Vagina (tissue), 2 donors: Measurements from ENCODE around the gene RSF1. TPM values are rescaled to one million over a fixed set of nuclear protein-coding genes. Genes with fewer than 3 reads are reported as not detected.

ENCODE experiments used
- DNase-seq, 2 donors: peaks; one replicate each; pipeline ENCODE4 v3.0.0-alpha.2; 2017; ENCODE audit errors: extremely low spot score in 2 of 2
- H3K27ac ChIP-seq: fragments of 200-600 bp; sonication (generic); one replicate; pipeline ENCODE4 v1.5.1; 2019
- H3K27me3 ChIP-seq: fragments of 200-600 bp; sonication (generic); one replicate; pipeline ENCODE4 v1.5.1; 2019
- H3K36me3 ChIP-seq, 2 donors: fragments of 200-600 bp; sonication (generic); one replicate each; pipeline ENCODE4 v1.5.1; 2017 to 2019
- H3K4me1 ChIP-seq: fragments of 200-600 bp; sonication (generic); one replicate; pipeline ENCODE4 v1.5.1; 2019
- H3K4me3 ChIP-seq, 2 donors: fragments of 200-600 bp; sonication (generic); 1 replicate in 1 of 2; 2 replicates in 1 of 2; pipeline ENCODE4 v1.5.1; 2016 to 2019
- H3K9me3 ChIP-seq: fragments of 200-600 bp; sonication (generic); one replicate; pipeline ENCODE4 v1.5.1; 2019
- POLR2A ChIP-seq, 2 donors: fragments of 450-650 bp; IDR thresholded peaks; one replicate each; pipeline ENCODE4 v1.6.1; 2017; ENCODE audit warnings: antibody characterized with exemption in 2 of 2, mild to moderate bottlenecking in 2 of 2, moderate library complexity in 2 of 2
- POLR2AphosphoS5 ChIP-seq, 2 donors: sonication (generic); formaldehyde crosslinking; IDR thresholded peaks; one replicate each; pipeline ENCODE4 v1.9.0; 2017; ENCODE audit warnings: antibody characterized with exemption in 2 of 2, mild to moderate bottlenecking in 2 of 2, low read depth in 1 of 2; ENCODE audit not compliant: insufficient read depth in 1 of 2
- intact Hi-C: fragments of 100-400 bp; cut with DNase I; formaldehyde crosslinking; loops from one replicate; pipeline ENCODE4 v1.15.1; 2023
- total RNA-seq: library from RNA; depleted of rRNA; stranded (reverse); fragments of >200 nt; gene quantifications from one replicate; pipeline ENCODE4 v1.2.3, GENCODE V29; 2016
- TF ChIP-seq, protein P1 (sequence below), 3 experiments: fragments of 450-650 bp in 2 of 3; fragments of 200-600 bp in 1 of 3; sonication (generic) in 1 of 3; IDR thresholded peaks; one replicate each; pipeline ENCODE4 v1.5.1; 2017 to 2019; ENCODE audit warnings: antibody characterized with exemption in 3 of 3, mild to moderate bottlenecking in 2 of 3, moderate library complexity in 2 of 3

The RSF1 gene
- total RNA-seq, 1 donor from 2014 or later = 60.4 TPM

- H3K27me3 ChIP-seq = no peaks in the 10 kb centered on the region
- intact Hi-C loops = no loop called here
- H3K4me1 ChIP-seq = peaks cover 17% of the 10 kb centered on the region
- H3K4me3 ChIP-seq = no peak overlapping the region
- no peak overlapping the region for H3K27ac ChIP-seq
- DNase-seq = no peak
- H3K36me3 ChIP-seq = no peaks in the 10 kb centered on the region
- no peaks in the 10 kb centered on the region for H3K9me3 ChIP-seq
- no peak for TF ChIP-seq POLR2AphosphoS5 (IDR thresholded peaks at IDR 0.05; ENCODE audit: insufficient read depth in 1 of 2, low read depth in 1 of 2)
- TF ChIP-seq, protein P1, sequence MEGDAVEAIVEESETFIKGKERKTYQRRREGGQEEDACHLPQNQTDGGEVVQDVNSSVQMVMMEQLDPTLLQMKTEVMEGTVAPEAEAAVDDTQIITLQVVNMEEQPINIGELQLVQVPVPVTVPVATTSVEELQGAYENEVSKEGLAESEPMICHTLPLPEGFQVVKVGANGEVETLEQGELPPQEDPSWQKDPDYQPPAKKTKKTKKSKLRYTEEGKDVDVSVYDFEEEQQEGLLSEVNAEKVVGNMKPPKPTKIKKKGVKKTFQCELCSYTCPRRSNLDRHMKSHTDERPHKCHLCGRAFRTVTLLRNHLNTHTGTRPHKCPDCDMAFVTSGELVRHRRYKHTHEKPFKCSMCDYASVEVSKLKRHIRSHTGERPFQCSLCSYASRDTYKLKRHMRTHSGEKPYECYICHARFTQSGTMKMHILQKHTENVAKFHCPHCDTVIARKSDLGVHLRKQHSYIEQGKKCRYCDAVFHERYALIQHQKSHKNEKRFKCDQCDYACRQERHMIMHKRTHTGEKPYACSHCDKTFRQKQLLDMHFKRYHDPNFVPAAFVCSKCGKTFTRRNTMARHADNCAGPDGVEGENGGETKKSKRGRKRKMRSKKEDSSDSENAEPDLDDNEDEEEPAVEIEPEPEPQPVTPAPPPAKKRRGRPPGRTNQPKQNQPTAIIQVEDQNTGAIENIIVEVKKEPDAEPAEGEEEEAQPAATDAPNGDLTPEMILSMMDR (IDR thresholded peaks at IDR 0.05) = no peak
- TF ChIP-seq POLR2A (IDR thresholded peaks at IDR 0.05) = no peak
These were observed 73.0 kb downstream of the RSF1 start for GRCh38 chr11:77747381-77747969.

DNA sequence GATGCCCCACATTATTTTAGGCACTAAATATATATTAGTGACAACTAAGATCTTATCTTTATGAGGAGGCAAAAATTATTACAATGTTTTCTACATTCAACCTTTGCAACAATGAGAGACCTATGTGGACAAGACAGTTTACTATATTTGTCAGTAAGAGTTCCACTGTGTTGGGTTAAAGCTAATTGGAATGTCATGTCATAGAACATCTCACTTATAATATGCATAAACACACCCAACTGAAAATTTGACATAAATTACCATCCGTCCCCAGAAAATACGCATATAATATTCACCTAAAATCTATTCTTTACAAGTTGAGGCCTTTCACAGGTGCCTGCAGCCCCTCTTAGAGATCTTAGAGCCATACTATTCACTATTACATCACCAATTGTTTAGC, 84.0 kb downstream of the RSF1 start:
- Histone ChIP-seq H3K27ac (no peak overlapping the region), H3K27me3 (no peaks in the 10 kb centered on the region), H3K36me3 (peaks cover 0 to 62% of the 10 kb centered on the region in 2 donors), H3K9me3 (no peaks in the 10 kb centered on the region), H3K4me3 (no peak overlapping the region), H3K4me1 (no peaks in the 10 kb centered on the region)
- intact Hi-C loops = no loop called here
- no peak for TF ChIP-seq POLR2A (IDR thresholded peaks at IDR 0.05)
- TF ChIP-seq, protein P1 (IDR thresholded peaks at IDR 0.05) = no peak
- no peak for TF ChIP-seq POLR2AphosphoS5 (IDR thresholded peaks at IDR 0.05; ENCODE audit: insufficient read depth in 1 of 2, low read depth in 1 of 2)
- DNase-seq = no peak

DNA sequence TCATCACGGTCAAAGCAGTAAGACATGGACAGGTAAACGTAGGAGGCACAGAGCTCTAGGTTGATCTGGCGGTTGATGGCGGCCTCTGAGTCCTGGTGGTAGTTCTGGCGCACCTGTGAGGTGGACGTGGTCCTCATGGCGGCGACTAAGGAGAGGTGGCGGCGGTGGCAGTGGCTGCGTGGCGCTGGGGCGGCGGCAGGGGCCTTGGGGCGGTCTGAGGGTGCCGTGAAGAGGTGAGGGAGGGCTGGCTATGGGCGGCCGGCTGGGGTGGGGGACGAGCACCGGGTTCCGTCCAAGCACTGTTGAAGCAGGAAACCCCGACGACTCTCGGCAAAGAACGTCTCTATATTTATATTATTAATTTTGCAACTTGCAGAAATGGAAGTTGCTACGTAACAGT, 85.6 kb downstream of the RSF1 start:
- TF ChIP-seq POLR2AphosphoS5 (IDR thresholded peaks at IDR 0.05; ENCODE audit: insufficient read depth in 1 of 2, low read depth in 1 of 2) = no peak
- TF ChIP-seq, protein P1 (IDR thresholded peaks at IDR 0.05) = no peak
- no peak for TF ChIP-seq POLR2A (IDR thresholded peaks at IDR 0.05)
- no peaks in the 10 kb centered on the region for H3K27me3 ChIP-seq
- no peak for DNase-seq
- no peaks in the 10 kb centered on the region for H3K4me1 ChIP-seq
- H3K9me3 ChIP-seq = no peaks in the 10 kb centered on the region
- H3K4me3 ChIP-seq = no peak overlapping the region
- peaks cover 0 to 62% of the 10 kb centered on the region in 2 donors for H3K36me3 ChIP-seq
- no peak overlapping the region for H3K27ac ChIP-seq
- intact Hi-C loops = no loop called here

GRCh38 chr11:77732143-77732542, 88.4 kb downstream of the RSF1 start:
- Histone ChIP-seq H3K36me3 (peaks cover 0 to 47% of the 10 kb centered on the region in 2 donors), H3K4me1 (no peaks in the 10 kb centered on the region), H3K9me3 (no peaks in the 10 kb centered on the region), H3K4me3 (no peak overlapping the region), H3K27me3 (no peaks in the 10 kb centered on the region), H3K27ac (no peak overlapping the region)
- DNase-seq = no peak
- TF ChIP-seq POLR2A (IDR thresholded peaks at IDR 0.05) (no peak), POLR2AphosphoS5 (IDR thresholded peaks at IDR 0.05; ENCODE audit: insufficient read depth in 1 of 2, low read depth in 1 of 2) (no peak)
- TF ChIP-seq, protein P1 (IDR thresholded peaks at IDR 0.05) = no peak
- intact Hi-C loops = no loop called here

DNA sequence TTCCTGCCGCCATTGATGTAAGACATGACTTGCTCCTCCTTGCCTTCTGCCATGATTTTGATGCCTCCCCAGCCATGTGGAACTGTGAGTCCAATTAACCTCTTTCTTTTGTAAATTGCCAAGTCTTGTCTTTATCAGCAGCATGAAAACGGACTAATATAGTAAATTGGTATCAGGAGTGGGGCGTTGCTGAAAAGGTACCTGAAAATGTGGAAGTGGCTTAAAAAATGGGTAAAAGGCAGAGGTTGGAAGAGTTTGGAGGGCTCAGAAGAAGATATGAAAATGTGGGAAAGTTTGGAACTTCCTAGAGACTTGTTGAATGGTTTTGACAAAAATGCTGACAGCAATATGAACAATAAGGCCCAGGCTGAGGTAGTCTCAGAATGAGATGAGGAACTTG, 89.7 kb downstream of the RSF1 start:
- H3K27me3 ChIP-seq = no peaks in the 10 kb centered on the region
- H3K4me1 ChIP-seq = no peaks in the 10 kb centered on the region
- H3K9me3 ChIP-seq = no peaks in the 10 kb centered on the region
- DNase-seq = no peak
- TF ChIP-seq POLR2AphosphoS5 (IDR thresholded peaks at IDR 0.05; ENCODE audit: insufficient read depth in 1 of 2, low read depth in 1 of 2) (no peak), POLR2A (IDR thresholded peaks at IDR 0.05) (no peak)
- TF ChIP-seq, protein P1 (IDR thresholded peaks at IDR 0.05) = no peak
- no peak overlapping the region for H3K27ac ChIP-seq
- peaks cover 0 to 36% of the 10 kb centered on the region in 2 donors for H3K36me3 ChIP-seq
- intact Hi-C loops = no loop called here
- no peak overlapping the region for H3K4me3 ChIP-seq
